CD14-positive monocyte (primary cell): ENCODE data around the gene SRPRB. TPM values are rescaled to one million over a fixed set of nuclear protein-coding genes. Genes with fewer than 3 reads are reported as not detected.

ENCODE experiments used
- DNase-seq, 3 donors: peaks; one replicate each; pipeline ENCODE4 v3.0.0-alpha.2; 2011 to 2022
- H2AFZ ChIP-seq: 2 replicates; pipeline ENCODE4 v1.6.0; 2012; ENCODE audit warnings: mild to moderate bottlenecking, low read depth, low read length, inconsistent platforms; ENCODE audit not compliant: insufficient read depth, poor library complexity, severe bottlenecking
- H3K27ac ChIP-seq, 2 donors: 1 replicate in 1 of 2; 2 replicates in 1 of 2; pipeline ENCODE4 v1.5.1; 2012 to 2013; ENCODE audit warnings: low read length in 2 of 2, control low read depth in 1 of 2, inconsistent platforms in 1 of 2, low read depth in 1 of 2, mild to moderate bottlenecking in 1 of 2
- H3K27me3 ChIP-seq, 2 donors: one replicate each; pipeline versions ENCODE4 v1.6.0 to v1.6.1; 2011 to 2013; ENCODE audit warnings: low read length in 2 of 2; ENCODE audit not compliant: control insufficient read depth in 2 of 2, insufficient read depth in 2 of 2
- H3K36me3 ChIP-seq, 2 donors: replicated peaks in 1 of 2; 1 replicate in 1 of 2; 2 replicates in 1 of 2; pipeline versions ENCODE4 v1.5.1 to v1.6.1; 2012 to 2013; ENCODE audit warnings: low read length in 2 of 2, control low read depth in 1 of 2, inconsistent platforms in 1 of 2, mild to moderate bottlenecking in 1 of 2; ENCODE audit not compliant: insufficient read depth in 2 of 2, control insufficient read depth in 1 of 2
- H3K4me1 ChIP-seq, 2 donors: 1 replicate in 1 of 2; 2 replicates in 1 of 2; pipeline versions ENCODE4 v1.5.1 to v1.6.1; 2012 to 2013; ENCODE audit warnings: low read length in 2 of 2, control low read depth in 1 of 2, inconsistent platforms in 1 of 2, mild to moderate bottlenecking in 1 of 2, moderate library complexity in 1 of 2; ENCODE audit not compliant: insufficient read depth in 2 of 2, control insufficient read depth in 1 of 2
- H3K4me2 ChIP-seq: replicated peaks from 2 replicates; pipeline ENCODE3; 2012; ENCODE audit warnings: low read length, moderate library complexity, mild to moderate bottlenecking; ENCODE audit not compliant: poor library complexity, severe bottlenecking; ENCODE audit errors: extremely low read depth
- H3K4me3 ChIP-seq, 3 experiments: fragments of 200-600 bp in 1 of 3; sonication (generic) in 1 of 3; replicated peaks in 1 of 3; 1 replicate in 2 of 3; 2 replicates in 1 of 3; pipeline ENCODE4 v1.5.1; 2011 to 2013; ENCODE audit warnings: low read length in 3 of 3, mild to moderate bottlenecking in 3 of 3, control low read depth in 2 of 3, low read depth in 2 of 3, inconsistent platforms in 1 of 3, moderate library complexity in 1 of 3
- H3K79me2 ChIP-seq: 2 replicates; pipeline ENCODE4 v1.6.0; 2012; ENCODE audit warnings: mild to moderate bottlenecking, control low read depth, inconsistent platforms, low read length, moderate library complexity; ENCODE audit not compliant: insufficient read depth
- H3K9ac ChIP-seq: 2 replicates; pipeline ENCODE4 v1.6.0; 2017; ENCODE audit warnings: low read length, mild to moderate bottlenecking; ENCODE audit not compliant: insufficient read depth, poor library complexity, severe bottlenecking
- H3K9me3 ChIP-seq, 2 donors: replicated peaks in 1 of 2; 1 replicate in 1 of 2; 2 replicates in 1 of 2; pipeline versions ENCODE4 v1.5.1 to v1.6.1; 2012 to 2013; ENCODE audit warnings: low read length in 2 of 2, control low read depth in 1 of 2; ENCODE audit not compliant: control insufficient read depth in 1 of 2, insufficient read depth in 1 of 2
- H4K20me1 ChIP-seq: 2 replicates; pipeline ENCODE4 v1.6.0; 2012; ENCODE audit warnings: mild to moderate bottlenecking, low read length, control low read depth, moderate library complexity; ENCODE audit not compliant: insufficient read depth
- H3K27ac Mint-ChIP-seq, 7 donors: one replicate each; pipeline ENCODE4 v1.8.0; 2020; ENCODE audit warnings: mild to moderate bottlenecking in 7 of 7, mixed read lengths in 7 of 7, moderate library complexity in 6 of 7, inconsistent platforms in 2 of 7
- H3K27me3 Mint-ChIP-seq, 3 donors: one replicate each; pipeline ENCODE4 v1.8.0; 2021 to 2022; ENCODE audit warnings: low read depth in 3 of 3, mild to moderate bottlenecking in 3 of 3, mixed read lengths in 3 of 3, moderate library complexity in 3 of 3, inconsistent platforms in 1 of 3
- H3K36me3 Mint-ChIP-seq, 2 donors: one replicate each; pipeline ENCODE4 v1.8.0; 2020; ENCODE audit warnings: mixed read lengths in 2 of 2, inconsistent platforms in 1 of 2, mild to moderate bottlenecking in 1 of 2
- H3K4me1 Mint-ChIP-seq: one replicate; pipeline ENCODE4 v1.8.0; 2020; ENCODE audit warnings: mild to moderate bottlenecking, mixed read lengths
- H3K4me3 Mint-ChIP-seq, 2 donors: one replicate each; pipeline ENCODE4 v1.8.0; 2020; ENCODE audit warnings: mild to moderate bottlenecking in 2 of 2, mixed read lengths in 2 of 2, moderate library complexity in 1 of 2
- H3K9me3 Mint-ChIP-seq, 7 donors: one replicate each; pipeline ENCODE4 v1.8.0; 2020 to 2022; ENCODE audit warnings: mixed read lengths in 7 of 7, mild to moderate bottlenecking in 6 of 7, moderate library complexity in 6 of 7, inconsistent platforms in 2 of 7
- CTCF ChIP-seq: fragments of 200-600 bp; IDR thresholded peaks from one replicate; pipeline ENCODE4 v1.8.0; 2022; ENCODE audit warnings: antibody characterized with exemption, mild to moderate bottlenecking
- WGBS: methylation state at CpG from one replicate; pipeline ENCODE4 v1.1.5; 2013; ENCODE audit warnings: missing lambda C conversion rate; ENCODE audit not compliant: insufficient coverage; 5-methylcytosine and 5-hydroxymethylcytosine counted together
- intact Hi-C, 2 donors: fragments of 100-400 bp; cut with micrococcal nuclease; formaldehyde crosslinking; loops; one replicate each; pipeline versions ENCODE4 v1.15.0 to v1.15.1; 2023
- polyA plus RNA-seq, 3 donors: library from polyadenylated mRNA; depleted of rRNA in 1 of 3; unstranded in 2 of 3; stranded (reverse) in 1 of 3; fragments of 300-500 nt in 2 of 3; fragments of >200 nt in 1 of 3; fragmentation: Illumina TruSeq in 2 of 3; gene quantifications; 1 replicate in 2 of 3; 2 replicates in 1 of 3; pipeline ENCODE4 v1.2.3, GENCODE V29; 2012 to 2021

The SRPRB gene
- polyA plus RNA-seq, 3 donors, result 6.1 to 30.6 (median 29.9) TPM

DNA sequence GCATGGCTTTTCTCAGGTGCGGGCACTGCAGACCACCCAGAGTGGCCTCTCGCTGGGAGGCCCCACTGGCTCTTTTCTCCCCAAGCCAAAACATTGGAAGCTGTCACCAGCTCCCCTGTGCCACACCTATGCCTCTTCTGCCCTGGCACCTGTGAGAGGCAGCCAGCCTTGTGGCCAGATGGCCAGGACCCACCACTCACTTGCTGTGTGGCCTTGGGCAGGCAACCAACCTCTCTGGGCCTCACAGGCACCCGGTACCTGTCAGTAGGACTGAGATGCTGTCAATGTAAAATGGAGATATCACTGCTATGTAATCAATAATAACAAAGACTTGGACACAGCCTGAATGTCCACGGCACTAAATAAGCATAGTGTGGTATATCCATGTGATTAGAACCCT, 36.5 kb downstream of the SRPRB start:
- intact Hi-C loops, result no loop called here
- H3K4me2 ChIP-seq, result no peak overlapping the region
- 71% methylated on average over 2 of the region's 4 CpGs for WGBS
- H3K36me3 Mint-ChIP-seq, result no peaks in the 10 kb centered on the region
- no peaks in the 10 kb centered on the region for H3K4me1 Mint-ChIP-seq
- H3K4me1 ChIP-seq, result no peaks in the 10 kb centered on the region
- no peak for TF ChIP-seq CTCF
- H3K27ac Mint-ChIP-seq, result no peak overlapping the region
- no peak overlapping the region for H3K27ac ChIP-seq
- H3K4me3 ChIP-seq, result no peak overlapping the region
- H3K4me3 Mint-ChIP-seq, result no peak overlapping the region
- H3K27me3 Mint-ChIP-seq, result peaks cover 2 to 4% (median 4%) of the 10 kb centered on the region in 3 donors
- no peaks in the 10 kb centered on the region for H3K9me3 ChIP-seq
- H3K9me3 Mint-ChIP-seq, result peaks cover 0 to 7% (median 3%) of the 10 kb centered on the region in 7 donors
- no peaks in the 10 kb centered on the region for H4K20me1 ChIP-seq
- no peaks in the 10 kb centered on the region for H3K79me2 ChIP-seq
- H3K27me3 ChIP-seq, result no peaks in the 10 kb centered on the region
- no peaks in the 10 kb centered on the region for H3K36me3 ChIP-seq
- no peak overlapping the region for H3K9ac ChIP-seq
- DNase-seq, result no peak
- H2AFZ ChIP-seq, result no peak overlapping the region

GRCh38 chr3:133843634-133844033, 38.0 kb downstream of the SRPRB start:
- H3K4me3 ChIP-seq, result no peak overlapping the region
- no peak overlapping the region for H3K4me2 ChIP-seq
- no CpG with 5 or more reads among the region's 7 CpGs for WGBS
- no peaks in the 10 kb centered on the region for H3K27me3 ChIP-seq
- H3K27ac ChIP-seq, result no peak overlapping the region
- Mint-ChIP-seq H3K36me3 (no peaks in the 10 kb centered on the region), H3K9me3 (peaks cover 0 to 7% (median 5%) of the 10 kb centered on the region in 7 donors), H3K4me3 (no peak overlapping the region), H3K27ac (no peak overlapping the region), H3K27me3 (peaks cover 2 to 8% (median 4%) of the 10 kb centered on the region in 3 donors), H3K4me1 (no peaks in the 10 kb centered on the region)
- no peaks in the 10 kb centered on the region for H4K20me1 ChIP-seq
- no peaks in the 10 kb centered on the region for H3K9me3 ChIP-seq
- DNase-seq, result no peak
- TF ChIP-seq CTCF, result no peak
- H3K4me1 ChIP-seq, result no peaks in the 10 kb centered on the region
- H3K36me3 ChIP-seq, result no peaks in the 10 kb centered on the region
- no peak overlapping the region for H3K9ac ChIP-seq
- no peak overlapping the region for H2AFZ ChIP-seq
- intact Hi-C loops, result no loop called here
- no peaks in the 10 kb centered on the region for H3K79me2 ChIP-seq
